ENCODE results near the gene APEX1. TPM values are rescaled to one million over a fixed set of nuclear protein-coding genes. Genes with fewer than 3 reads are reported as not detected.

The APEX1 gene
- total RNA-seq: 100 to 1,000 TPM; 119 to 169 TPM

GRCh38 chr14:20454516-20455354 lies at the start of gene APEX1, which contains the start of gene OSGEP:
TSS of gene APEX1 (plus strand) at chr14:20455226. CDS start at chr14:20455646, 420 bp downstream.
TSS of gene OSGEP (minus strand) at chr14:20454812. CDS start at chr14:20454683, 129 bp downstream.
- peaks cover 9% of the 10 kb centered on the region for H3K4me1 ChIP-seq
- peaks cover 25% of the 10 kb centered on the region for H3K36me3 ChIP-seq

GRCh38 chr14:20409226-20409625 lies 45.8 kb upstream of the APEX1 start:
- Histone ChIP-seq H3K4me3 (no peak overlapping the region), H3K27ac (no peak overlapping the region), H3K9me3 (no peaks in the 10 kb centered on the region), H3K27me3 (no peaks in the 10 kb centered on the region), H3K9ac (ENCODE audit: low read depth in 2 of 2, low read length in 2 of 2) (no peak overlapping the region), H3K36me3 (peaks cover 5% of the 10 kb centered on the region), H3K4me1 (peaks cover 1% of the 10 kb centered on the region)
- DNase-seq: no peak
- intact Hi-C loops (cut with DNase I): loop anchor here (5.0 kb wide), 1 partner anchor 63 kb away; no protein-coding TSS in a partner anchor
- TF ChIP-seq, protein P1, sequence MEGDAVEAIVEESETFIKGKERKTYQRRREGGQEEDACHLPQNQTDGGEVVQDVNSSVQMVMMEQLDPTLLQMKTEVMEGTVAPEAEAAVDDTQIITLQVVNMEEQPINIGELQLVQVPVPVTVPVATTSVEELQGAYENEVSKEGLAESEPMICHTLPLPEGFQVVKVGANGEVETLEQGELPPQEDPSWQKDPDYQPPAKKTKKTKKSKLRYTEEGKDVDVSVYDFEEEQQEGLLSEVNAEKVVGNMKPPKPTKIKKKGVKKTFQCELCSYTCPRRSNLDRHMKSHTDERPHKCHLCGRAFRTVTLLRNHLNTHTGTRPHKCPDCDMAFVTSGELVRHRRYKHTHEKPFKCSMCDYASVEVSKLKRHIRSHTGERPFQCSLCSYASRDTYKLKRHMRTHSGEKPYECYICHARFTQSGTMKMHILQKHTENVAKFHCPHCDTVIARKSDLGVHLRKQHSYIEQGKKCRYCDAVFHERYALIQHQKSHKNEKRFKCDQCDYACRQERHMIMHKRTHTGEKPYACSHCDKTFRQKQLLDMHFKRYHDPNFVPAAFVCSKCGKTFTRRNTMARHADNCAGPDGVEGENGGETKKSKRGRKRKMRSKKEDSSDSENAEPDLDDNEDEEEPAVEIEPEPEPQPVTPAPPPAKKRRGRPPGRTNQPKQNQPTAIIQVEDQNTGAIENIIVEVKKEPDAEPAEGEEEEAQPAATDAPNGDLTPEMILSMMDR (IDR thresholded peaks at IDR 0.05): no peak

More at GRCh38 chr14:20454516-20455354, at the start of gene APEX1, which contains the start of gene OSGEP:
- peak; percentile 99 for DNase-seq
- Histone ChIP-seq H3K4me3 (peak within 1 kb of the TSS; percentile 69), H3K9ac (ENCODE audit: low read depth in 2 of 2, low read length in 2 of 2) (peak within 1 kb of the TSS; percentile 82 to 95), H3K27ac (peak within 1 kb of the TSS; percentile 97), H3K9me3 (no peaks in the 10 kb centered on the region), H3K27me3 (no peaks in the 10 kb centered on the region)
- intact Hi-C loops (cut with DNase I): loop anchor here (5.0 to 10.0 kb wide), 2 partner anchors 42 to 90 kb away; partner anchors contain the start of gene TEP1
- TF ChIP-seq, protein P1 (IDR thresholded peaks at IDR 0.05): no peak

DNA sequence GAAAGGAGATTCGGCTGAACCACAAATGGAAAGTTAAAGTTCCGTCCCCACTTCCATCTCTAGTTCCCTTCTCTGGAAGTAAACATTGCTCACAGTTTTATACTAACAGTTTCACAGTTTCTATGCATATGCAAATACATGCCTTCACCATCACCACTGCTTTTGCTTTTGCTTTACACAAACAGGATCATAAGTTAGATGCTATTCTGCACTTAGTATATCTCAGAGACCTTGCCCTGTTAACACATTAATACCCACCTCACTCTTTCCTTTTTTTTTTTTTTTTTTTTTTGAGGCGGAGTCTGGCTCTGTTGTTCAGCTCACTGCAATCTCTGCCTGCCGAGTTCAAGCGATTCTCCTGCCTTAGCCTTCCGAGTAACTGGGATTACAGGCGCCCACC lies 42.6 kb upstream of the APEX1 start:
- H3K9ac ChIP-seq (ENCODE audit: low read depth in 2 of 2, low read length in 2 of 2): peak overlapping the region; percentile 84 to 98
- DNase-seq: no peak
- H3K9me3 ChIP-seq: no peaks in the 10 kb centered on the region
- intact Hi-C loops (cut with DNase I): loop anchor here (5.0 to 10.0 kb wide), 3 partner anchors 45 to 272 kb away; partner anchors contain the start of genes ANG, APEX1 and RNASE4
- no peaks in the 10 kb centered on the region for H3K27me3 ChIP-seq
- H3K4me1 ChIP-seq: peaks cover 10% of the 10 kb centered on the region
- H3K4me3 ChIP-seq: peak overlapping the region; percentile 62
- no peaks in the 10 kb centered on the region for H3K36me3 ChIP-seq
- TF ChIP-seq, protein P1 (IDR thresholded peaks at IDR 0.05): no peak
- H3K27ac ChIP-seq: peak overlapping the region; percentile 98

- peaks cover 10% of the 10 kb centered on the region for H3K4me1 ChIP-seq
- intact Hi-C loops (cut with DNase I): loop anchor here (5.0 to 10.0 kb wide), 3 partner anchors 44 to 272 kb away; partner anchors contain the start of genes ANG, APEX1 and RNASE4
- TF ChIP-seq, protein P1 (IDR thresholded peaks at IDR 0.05): no peak
- DNase-seq: peak; percentile 95
- peak within 1 kb of the TSS; percentile 62 for H3K4me3 ChIP-seq
- peak within 1 kb of the TSS; percentile 98 for H3K27ac ChIP-seq
- H3K9ac ChIP-seq (ENCODE audit: low read depth in 2 of 2, low read length in 2 of 2): peak within 1 kb of the TSS; percentile 84 to 98
- no peaks in the 10 kb centered on the region for H3K9me3 ChIP-seq
- H3K36me3 ChIP-seq: no peaks in the 10 kb centered on the region
- no peaks in the 10 kb centered on the region for H3K27me3 ChIP-seq
Measured at GRCh38 chr14:20412876-20413743, 41.9 kb upstream of the APEX1 start, which contains the start of gene TEP1. TSS of gene TEP1 (minus strand) at chr14:20413501. CDS start at chr14:20408439, 5,062 bp downstream.

DNA sequence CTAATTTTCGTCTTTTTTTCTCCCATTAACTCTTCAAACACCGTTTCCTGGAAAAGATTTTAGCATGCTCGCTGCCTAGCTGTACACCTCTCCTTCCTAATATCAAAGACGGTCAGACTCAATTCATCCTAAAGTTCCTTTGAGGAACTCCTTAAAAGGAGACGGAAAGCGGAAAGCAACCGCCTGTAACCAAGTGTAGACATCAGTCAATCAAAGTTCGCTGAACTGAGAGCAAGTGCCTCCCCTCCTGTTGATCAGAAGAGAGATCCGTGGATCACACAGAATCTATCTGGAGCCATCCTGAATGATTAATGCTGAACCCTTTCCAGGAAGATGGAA lies 41.3 kb upstream of the APEX1 start:
- intact Hi-C loops (cut with DNase I): loop anchor here (5.0 to 10.0 kb wide), 3 partner anchors 44 to 271 kb away; partner anchors contain the start of genes ANG, APEX1 and RNASE4
- Histone ChIP-seq H3K9ac (ENCODE audit: low read depth in 2 of 2, low read length in 2 of 2) (peak overlapping the region; percentile 84 to 98), H3K27ac (peak overlapping the region; percentile 98), H3K4me3 (peak overlapping the region; percentile 62), H3K4me1 (peaks cover 10% of the 10 kb centered on the region), H3K36me3 (no peaks in the 10 kb centered on the region), H3K27me3 (no peaks in the 10 kb centered on the region), H3K9me3 (no peaks in the 10 kb centered on the region)
- DNase-seq: peak; percentile 36
- TF ChIP-seq, protein P1 (IDR thresholded peaks at IDR 0.05): no peak

Measured in colonic mucosa (tissue), 4 donors.